Suprapubic skin (tissue), 4 donors: ENCODE measurements around the gene PRRX1.

Experiments used
- CTCF ChIP-seq, 2 donors: fragments of 200-600 bp in 1 of 2; fragments of 450-650 bp in 1 of 2; sonication (generic) in 1 of 2; IDR thresholded peaks; one replicate each; pipeline ENCODE4 v1.5.1; 2016 to 2019; ENCODE audit warnings: antibody characterized with exemption in 2 of 2, mild to moderate bottlenecking in 1 of 2, moderate library complexity in 1 of 2
- POLR2A ChIP-seq, 2 donors: fragments of 450-650 bp; IDR thresholded peaks; one replicate each; pipeline ENCODE4 v1.6.1; 2017; ENCODE audit warnings: antibody characterized with exemption in 2 of 2, mild to moderate bottlenecking in 2 of 2, moderate library complexity in 2 of 2
- POLR2AphosphoS5 ChIP-seq, 3 donors: sonication (generic); formaldehyde crosslinking; IDR thresholded peaks; one replicate each; pipeline ENCODE4 v1.6.1; 2017; ENCODE audit warnings: antibody characterized with exemption in 3 of 3

- TF ChIP-seq POLR2A (IDR thresholded peaks at IDR 0.05) = no peak
- no peak for TF ChIP-seq CTCF (IDR thresholded peaks at IDR 0.05)
- TF ChIP-seq POLR2AphosphoS5 (IDR thresholded peaks at IDR 0.05) = no peak
These were observed 75.9 kb downstream of the PRRX1 start for GRCh38 chr1:170739803-170740202.
